Testis (tissue), 3 donors: ENCODE data around the gene NFATC1. TPM values are rescaled to one million over a fixed set of nuclear protein-coding genes. Genes with fewer than 3 reads are reported as not detected.

Experiments used
- DNase-seq: peaks from one replicate; pipeline ENCODE4 v3.0.0-alpha.2; 2019
- H3K27ac ChIP-seq, 2 donors: fragments of 200-600 bp; sonication (generic); one replicate each; pipeline ENCODE4 v1.5.1; 2019
- H3K27me3 ChIP-seq: fragments of 200-600 bp; sonication (generic); one replicate; pipeline ENCODE4 v1.5.1; 2019
- H3K36me3 ChIP-seq: fragments of 200-600 bp; sonication (generic); one replicate; pipeline ENCODE4 v1.5.1; 2017; ENCODE audit warnings: low read depth; ENCODE audit errors: missing control alignments
- H3K4me1 ChIP-seq: fragments of 200-600 bp; sonication (generic); one replicate; pipeline ENCODE4 v1.5.1; 2019
- H3K4me3 ChIP-seq, 2 donors: fragments of 200-600 bp; sonication (generic); one replicate each; pipeline ENCODE4 v1.5.1; 2017 to 2019
- H3K9me3 ChIP-seq: fragments of 200-600 bp; sonication (generic); one replicate; pipeline ENCODE4 v1.5.1; 2017
- POLR2A ChIP-seq: fragments of 450-650 bp; IDR thresholded peaks from one replicate; pipeline ENCODE4 v1.6.1; 2017; ENCODE audit warnings: antibody characterized with exemption, mild to moderate bottlenecking, moderate library complexity
- WGBS, 2 donors: methylation state at CpG; one replicate each; pipeline ENCODE4 v1.1.5; 2018; 5-methylcytosine and 5-hydroxymethylcytosine counted together
- intact Hi-C: fragments of 100-400 bp; cut with DNase I; formaldehyde crosslinking; loops from one replicate; pipeline ENCODE4 v1.15.1; 2023; ENCODE audit warnings: low total_unique reads
- polyA plus RNA-seq: library from polyadenylated mRNA; stranded (reverse); fragments of 350-450 nt; fragmentation: Illumina TruSeq; extraction: RNeasy Lipid Tissue Mini Kit (QIAGEN cat#74804); gene quantifications from one replicate; pipeline ENCODE4 v1.2.3, GENCODE V29; 2014; ENCODE audit warnings: low read depth, low replicate concordance; ENCODE audit not compliant: insufficient read depth
- total RNA-seq, 2 donors: library from RNA; depleted of rRNA; stranded (reverse); fragments of >200 nt; gene quantifications; one replicate each; pipeline ENCODE4 v1.2.3, GENCODE V29; 2016
- TF ChIP-seq, protein P1 (sequence below), 3 experiments: fragments of 450-650 bp in 2 of 3; fragments of 200-600 bp in 1 of 3; sonication (generic) in 1 of 3; IDR thresholded peaks; one replicate each; pipeline ENCODE4 v1.5.1; 2016 to 2019; ENCODE audit warnings: antibody characterized with exemption in 3 of 3, mild to moderate bottlenecking in 2 of 3, moderate library complexity in 1 of 3

NFATC1 gene
- total and polyA plus RNA-seq, 3 donors from 2014 or later, result 22.2 to 28.1 (median 27.5) TPM

DNA sequence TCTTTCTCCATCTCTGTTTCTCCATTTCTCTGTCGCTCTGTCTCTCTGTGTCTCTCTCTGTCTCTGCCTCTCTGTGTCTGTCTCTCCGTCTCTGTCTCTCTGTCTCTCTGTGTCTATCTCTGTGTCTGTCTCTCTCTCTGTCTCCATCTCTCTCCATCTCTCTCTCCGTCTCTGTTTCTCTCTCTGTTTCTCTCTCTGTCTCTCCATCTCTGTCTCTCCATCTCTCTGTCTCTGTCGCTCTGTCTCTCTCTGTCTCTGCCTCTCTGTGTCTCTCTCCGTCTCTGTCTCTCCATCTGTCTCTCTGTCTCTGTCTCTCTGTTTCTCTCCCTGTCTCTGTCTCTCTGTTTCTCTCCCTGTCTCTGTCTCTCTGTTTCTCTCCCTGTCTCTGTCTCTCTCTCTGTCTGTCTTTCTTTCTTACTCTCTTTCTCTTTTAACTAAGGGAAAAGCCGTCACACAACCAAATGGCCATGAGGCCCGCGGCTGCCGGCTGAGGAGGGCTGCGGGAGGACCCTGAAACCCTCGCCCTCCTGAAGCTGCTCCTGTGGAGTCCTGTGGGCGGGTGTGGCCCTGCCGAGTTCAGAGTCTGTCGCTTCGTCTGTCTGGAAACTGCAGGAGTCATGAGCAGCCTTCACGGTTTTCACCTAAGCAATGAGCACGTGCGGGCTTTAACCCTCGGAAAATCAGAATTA is 29.3 kb downstream of the NFATC1 start:
- intact Hi-C loops, result no loop called here
- DNase-seq, result no peak
- no peaks in the 10 kb centered on the region for H3K9me3 ChIP-seq
- H3K27ac ChIP-seq, result no peak overlapping the region
- H3K36me3 ChIP-seq, result no peaks in the 10 kb centered on the region
- peaks cover 8% of the 10 kb centered on the region for H3K4me1 ChIP-seq
- 77 to 83% methylated on average over 14 to 18 of the region's 19 CpGs for WGBS, 2 donors
- no peaks in the 10 kb centered on the region for H3K27me3 ChIP-seq
- no peak overlapping the region for H3K4me3 ChIP-seq
- no peak for TF ChIP-seq POLR2A
- TF ChIP-seq, protein P1, sequence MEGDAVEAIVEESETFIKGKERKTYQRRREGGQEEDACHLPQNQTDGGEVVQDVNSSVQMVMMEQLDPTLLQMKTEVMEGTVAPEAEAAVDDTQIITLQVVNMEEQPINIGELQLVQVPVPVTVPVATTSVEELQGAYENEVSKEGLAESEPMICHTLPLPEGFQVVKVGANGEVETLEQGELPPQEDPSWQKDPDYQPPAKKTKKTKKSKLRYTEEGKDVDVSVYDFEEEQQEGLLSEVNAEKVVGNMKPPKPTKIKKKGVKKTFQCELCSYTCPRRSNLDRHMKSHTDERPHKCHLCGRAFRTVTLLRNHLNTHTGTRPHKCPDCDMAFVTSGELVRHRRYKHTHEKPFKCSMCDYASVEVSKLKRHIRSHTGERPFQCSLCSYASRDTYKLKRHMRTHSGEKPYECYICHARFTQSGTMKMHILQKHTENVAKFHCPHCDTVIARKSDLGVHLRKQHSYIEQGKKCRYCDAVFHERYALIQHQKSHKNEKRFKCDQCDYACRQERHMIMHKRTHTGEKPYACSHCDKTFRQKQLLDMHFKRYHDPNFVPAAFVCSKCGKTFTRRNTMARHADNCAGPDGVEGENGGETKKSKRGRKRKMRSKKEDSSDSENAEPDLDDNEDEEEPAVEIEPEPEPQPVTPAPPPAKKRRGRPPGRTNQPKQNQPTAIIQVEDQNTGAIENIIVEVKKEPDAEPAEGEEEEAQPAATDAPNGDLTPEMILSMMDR (IDR thresholded peaks at IDR 0.05), result no peak

DNA sequence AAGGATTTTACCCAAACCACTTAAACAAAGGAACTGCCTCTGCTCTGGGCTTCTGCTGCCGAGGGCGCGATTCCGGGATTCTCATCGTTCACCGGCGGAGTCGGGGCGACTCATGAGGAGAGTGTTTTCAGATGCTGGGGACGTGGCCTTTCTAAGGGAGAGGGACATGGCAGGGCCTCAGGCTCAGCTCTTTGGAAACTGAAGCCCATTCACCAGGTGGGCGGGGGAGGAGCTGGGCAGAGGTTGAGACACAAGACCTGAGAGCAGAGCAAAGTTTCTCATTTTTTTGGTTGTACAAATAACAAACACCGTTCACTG is 29.8 kb downstream of the NFATC1 start:
- no peak for TF ChIP-seq POLR2A
- TF ChIP-seq, protein P1 (IDR thresholded peaks at IDR 0.05), result no peak
- no peaks in the 10 kb centered on the region for H3K36me3 ChIP-seq
- H3K4me1 ChIP-seq, result peaks cover 8% of the 10 kb centered on the region
- WGBS, 2 donors, result 78 to 80% methylated on average over 12 of the region's 12 CpGs
- intact Hi-C loops, result no loop called here
- H3K27me3 ChIP-seq, result no peaks in the 10 kb centered on the region
- no peaks in the 10 kb centered on the region for H3K9me3 ChIP-seq
- no peak overlapping the region for H3K4me3 ChIP-seq
- H3K27ac ChIP-seq, result no peak overlapping the region
- no peak for DNase-seq

DNA sequence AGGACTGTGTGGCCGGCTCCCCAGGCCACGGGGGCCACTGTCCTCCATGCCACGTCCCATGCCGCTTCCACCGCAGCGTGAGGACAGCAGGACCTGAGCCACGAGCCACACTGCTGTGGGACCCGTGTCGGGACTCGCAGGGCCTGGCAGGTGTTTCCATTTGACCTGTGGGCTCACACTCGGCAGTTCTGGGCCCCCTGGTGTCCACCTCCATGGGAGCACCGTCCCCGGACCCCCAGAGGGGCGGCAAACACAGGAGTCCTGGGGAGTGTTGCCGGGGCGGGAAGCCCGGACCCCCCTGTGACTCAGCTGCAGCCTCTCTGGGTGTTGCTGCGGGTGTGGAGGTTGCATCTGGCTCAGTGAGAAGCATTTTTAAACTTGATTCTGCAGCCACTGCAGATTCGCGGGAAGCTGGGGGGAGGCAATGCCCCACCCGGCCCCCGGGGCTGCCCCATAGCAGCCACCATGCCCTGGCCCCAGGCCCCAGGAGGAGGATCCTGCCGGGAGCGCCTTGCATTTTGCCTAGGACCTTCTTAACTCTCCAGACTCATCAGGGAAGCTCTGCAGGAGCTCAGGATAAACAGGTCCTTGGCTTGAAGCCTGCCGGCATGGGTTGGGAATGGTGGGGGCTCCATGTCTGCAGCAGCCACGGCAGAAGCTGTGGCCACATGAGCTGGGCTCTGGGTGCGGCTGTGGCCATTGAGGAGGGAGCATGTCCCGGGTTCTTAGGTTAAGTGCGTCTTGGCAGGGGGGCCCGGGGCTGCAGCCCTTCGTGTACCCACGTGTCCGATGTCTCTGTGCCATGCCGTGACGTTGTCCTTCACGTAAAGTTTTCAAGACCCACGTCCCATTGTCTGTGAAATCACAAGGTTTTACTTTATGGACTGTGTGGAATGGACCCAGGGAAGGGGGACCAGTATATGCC is 30.9 kb downstream of the NFATC1 start:
- Histone ChIP-seq H3K9me3 (no peaks in the 10 kb centered on the region), H3K4me1 (peaks cover 8% of the 10 kb centered on the region), H3K4me3 (no peak overlapping the region), H3K36me3 (no peaks in the 10 kb centered on the region), H3K27me3 (no peaks in the 10 kb centered on the region), H3K27ac (no peak overlapping the region)
- no peak for DNase-seq
- intact Hi-C loops, result no loop called here
- 89 to 93% methylated on average over 25 to 37 of the region's 37 CpGs for WGBS, 2 donors
- TF ChIP-seq, protein P1 (IDR thresholded peaks at IDR 0.05), result no peak
- TF ChIP-seq POLR2A, result no peak

DNA sequence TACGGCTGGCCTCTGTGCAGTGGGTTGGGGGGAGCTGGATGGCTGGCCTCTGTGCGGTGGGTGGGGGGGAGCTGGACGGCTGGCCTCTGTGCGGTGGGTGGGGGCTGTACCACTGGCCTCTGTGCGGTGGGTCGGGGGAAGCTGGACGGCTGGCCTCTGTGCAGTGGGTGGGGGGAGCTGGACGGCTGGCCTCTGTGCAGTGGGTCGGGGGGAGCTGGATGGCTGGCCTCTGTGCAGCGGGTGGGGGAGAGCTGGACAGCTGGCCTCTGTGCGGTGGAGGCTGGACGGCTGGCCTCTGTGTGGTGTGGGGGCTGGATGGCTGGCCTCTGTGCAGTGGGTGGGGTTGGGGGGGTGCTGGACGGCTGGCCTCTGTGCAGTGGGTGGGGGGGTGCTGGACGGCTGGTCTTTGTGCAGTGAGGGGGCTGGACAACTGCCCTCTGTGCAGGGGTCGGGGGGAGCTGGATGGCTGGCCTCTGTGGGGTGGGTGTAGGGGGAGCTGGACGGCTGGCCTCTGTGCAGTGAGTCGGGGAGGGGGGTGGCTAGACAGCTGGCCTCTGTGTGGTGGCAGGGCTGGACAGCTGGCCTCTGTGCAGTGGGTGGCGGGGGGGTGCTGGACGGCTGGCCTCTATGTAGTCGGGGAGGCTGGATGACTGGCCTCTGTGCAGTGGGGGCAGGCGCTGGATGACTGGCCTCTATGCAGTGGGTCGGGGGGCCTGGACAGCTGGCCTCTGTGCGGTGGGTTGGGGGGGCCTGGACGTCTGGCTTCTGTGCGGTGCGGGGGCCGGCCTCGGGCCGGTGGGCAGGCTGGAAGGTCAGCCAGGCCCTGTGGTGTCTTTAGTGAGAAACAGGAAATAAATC is 31.9 kb downstream of the NFATC1 start:
- no peak for DNase-seq
- H3K27me3 ChIP-seq, result no peaks in the 10 kb centered on the region
- intact Hi-C loops, result no loop called here
- no peak overlapping the region for H3K4me3 ChIP-seq
- H3K36me3 ChIP-seq, result no peaks in the 10 kb centered on the region
- TF ChIP-seq, protein P1 (IDR thresholded peaks at IDR 0.05), result no peak
- TF ChIP-seq POLR2A, result no peak
- H3K4me1 ChIP-seq, result peaks cover 8% of the 10 kb centered on the region
- H3K27ac ChIP-seq, result no peak overlapping the region
- WGBS, 2 donors, result 71 to 85% methylated on average over 17 to 29 of the region's 29 CpGs
- no peaks in the 10 kb centered on the region for H3K9me3 ChIP-seq
